DMS114 treated with DMSO at 0.1 percent for 48 hours (cell line): ENCODE data around the gene GTF2H4.

ENCODE experiments used
- DNase-seq: peaks from one replicate; lab custom pipeline; 2025; ENCODE audit not compliant: unreplicated experiment; lab: John Stamatoyannopoulos, UW

Gene GTF2H4

GRCh38 chr6:30954631-30955366, 46.8 kb downstream of the GTF2H4 start:
- DNase-seq: no peak

GRCh38 chr6:30955367-30956042, 47.5 kb downstream of the GTF2H4 start:
- no peak for DNase-seq

DNA sequence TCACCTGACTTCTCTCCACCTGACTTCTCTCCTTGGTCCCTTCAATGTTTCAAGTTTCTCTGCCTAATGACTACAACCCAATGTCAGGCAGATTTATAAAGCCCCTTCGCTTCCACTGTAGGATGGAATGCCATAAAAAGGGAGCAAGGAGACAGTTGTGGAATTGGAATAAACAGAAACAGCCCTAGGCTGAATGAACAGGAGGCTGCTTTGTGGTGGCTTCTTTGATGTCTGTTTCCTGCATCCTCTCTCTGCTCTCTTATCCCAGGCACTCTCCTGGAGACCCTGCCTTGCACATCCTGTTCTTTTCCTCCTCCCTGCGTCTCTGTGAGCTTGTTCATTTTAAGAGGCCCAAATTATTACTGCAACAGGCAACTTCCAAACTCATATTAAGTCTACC, 49.7 kb downstream of the GTF2H4 start:
- DNase-seq: no peak

GRCh38 chr6:30960907-30961673, 53.1 kb downstream of the GTF2H4 start:
- no peak for DNase-seq

DNA sequence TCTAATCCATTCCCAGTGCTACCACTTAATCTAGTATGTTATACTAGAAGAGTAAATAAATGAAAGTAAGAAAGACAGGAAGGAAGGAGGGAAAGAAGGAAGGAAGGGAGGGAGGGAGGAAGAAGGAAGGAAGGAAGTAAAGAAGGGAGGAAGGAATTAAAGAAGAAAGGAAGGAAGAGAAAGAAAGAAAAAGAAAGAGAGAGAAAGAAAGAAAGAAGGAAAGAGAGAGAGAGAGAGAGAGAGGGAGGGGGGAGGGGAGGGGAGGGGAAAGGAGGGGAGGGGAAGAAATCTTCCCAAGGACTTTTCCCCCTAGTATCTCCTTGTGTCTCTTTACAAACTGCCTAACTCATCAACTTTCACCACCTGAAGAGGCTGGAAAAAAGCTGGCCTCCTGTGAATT, 54.7 kb downstream of the GTF2H4 start:
- DNase-seq: no peak

DNA sequence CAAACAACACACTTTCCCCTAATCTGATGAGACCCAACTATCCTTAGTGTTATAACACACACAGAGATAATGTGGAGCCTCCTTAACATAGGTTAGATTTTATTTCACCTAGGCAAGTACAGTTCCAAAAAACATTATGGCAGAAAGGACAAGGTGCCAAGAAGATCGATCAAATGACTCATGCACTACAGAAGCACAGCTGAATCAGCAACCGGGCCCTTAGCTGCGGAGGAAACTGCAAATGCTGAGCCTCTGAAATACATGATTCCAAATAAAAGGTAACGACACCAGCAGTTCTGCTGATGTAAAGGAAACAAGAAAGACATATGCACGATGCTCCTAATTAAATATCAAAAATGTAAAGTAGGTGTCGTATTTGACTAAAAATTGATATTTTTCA, 55.6 kb downstream of the GTF2H4 start:
- DNase-seq: no peak
